ENCODE results near the gene MAPK7. TPM values are rescaled to one million over a fixed set of nuclear protein-coding genes. Genes with fewer than 3 reads are reported as not detected.
A peak's percentile ranks its signal among the peaks of the same experiment; 100 is the strongest.

Gene MAPK7
- total and polyA plus RNA-seq, 2 of the 8 experiments (the other 6 are each of a cell fraction or from before 2014, with no cell fraction given) = 15.2 to 28.1 TPM

DNA sequence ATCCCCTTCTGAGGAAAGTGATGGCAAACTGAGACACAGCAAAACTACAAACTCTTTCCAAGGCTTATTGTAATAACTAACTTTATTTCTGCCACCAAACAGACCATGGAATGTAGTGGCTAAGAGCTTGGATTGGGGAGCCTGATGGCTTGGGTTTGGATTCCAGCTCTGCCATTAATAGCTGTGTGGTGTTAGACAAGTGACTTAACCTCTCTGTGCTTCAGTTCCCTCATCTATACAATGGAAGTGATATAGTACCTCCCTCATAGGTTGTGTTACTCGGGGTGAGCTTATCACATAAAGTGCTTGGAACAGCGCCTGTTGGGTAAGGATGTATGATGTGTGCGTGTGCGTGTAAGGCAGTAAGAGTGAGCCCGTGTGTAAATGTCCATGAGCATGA lies 26.8 kb downstream of the MAPK7 start:
- DNase-seq (ENCODE audit: low read depth in 1 of 2, low spot score in 2 of 2) = no peak
- Histone ChIP-seq H3K9ac (replicated peaks in 1 of 4; ENCODE audit: extremely low read depth in 1 of 4, low read depth in 3 of 4, low read length in 3 of 4) (no peak overlapping the region; a peak in 1 of 7 replicates), H3K27me3 (replicated peaks in 1 of 4; ENCODE audit: control insufficient read depth in 3 of 4, extremely low read depth in 1 of 4, insufficient read depth in 3 of 4, low read length in 3 of 4) (0 out of 7 replicates have a peak, but pooled peaks cover 0 to under 1% (median 0%) of the 10 kb centered on the region in 4 experiments), H3K14ac (ENCODE audit: insufficient read length) (no peak overlapping the region), H4K8ac (ENCODE audit: extremely low read depth, insufficient read depth, low read length) (no peak overlapping the region), H3K23me2 (ENCODE audit: low read depth, low read length) (peaks cover 7% of the 10 kb centered on the region; the same call in 1 of the 2 replicates), H3K4me2 (ENCODE audit: insufficient read depth in 1 of 2, low read depth in 2 of 2, low read length in 2 of 2) (no peak overlapping the region), H3K56ac (replicated peaks; ENCODE audit: insufficient read length, low read depth, low read length) (no peak overlapping the region), H3K9me3 (ENCODE audit: insufficient read depth in 2 of 2, low read depth in 1 of 2, low read length in 1 of 2) (no peaks in the 10 kb centered on the region), H2BK5ac (ENCODE audit: low read depth, low read length) (no peak overlapping the region), H2AFZ (ENCODE audit: low read length) (no peak overlapping the region), H4K91ac (replicated peaks; ENCODE audit: insufficient read length, low read length) (peak overlapping the region; percentile 65), H2BK12ac (ENCODE audit: low read depth, low read length) (peak overlapping the region; percentile 77), H3K79me1 (ENCODE audit: low read depth, low read length) (no peaks in the 10 kb centered on the region), H2AK5ac (ENCODE audit: low read depth, low read length) (peak overlapping the region; percentile 85; the same call in 1 of the 2 replicates), H4K20me1 (replicated peaks in 1 of 2; ENCODE audit: control insufficient read depth in 1 of 2, insufficient read depth in 2 of 2, low read length in 2 of 2) (peaks cover 0 to 1% of the 10 kb centered on the region in 2 experiments), H3K4me1 (replicated peaks in 1 of 4; ENCODE audit: control insufficient read depth in 3 of 4, insufficient read depth in 4 of 4, low read length in 3 of 4) (peaks cover 0 to 2% (median 0%) of the 10 kb centered on the region in 4 experiments; a peak in 1 of 7 replicates), H2BK15ac (ENCODE audit: low read length) (no peak overlapping the region; the same call in 1 of the 2 replicates), H3K27ac (ENCODE audit: low read depth, low read length) (no peak overlapping the region), H3K4ac (replicated peaks; ENCODE audit: insufficient read length, low read depth, low read length) (no peak overlapping the region), H3K23ac (ENCODE audit: insufficient read length) (no peak overlapping the region), H3K4me3 (ENCODE audit: extremely low read depth in 1 of 4, insufficient read depth in 2 of 4, low read depth in 3 of 4, low read length in 4 of 4) (no peak overlapping the region), H3K36me3 (ENCODE audit: control insufficient read depth in 2 of 4, insufficient read depth in 4 of 4, low read length in 3 of 4) (no peaks in the 10 kb centered on the region), H3K79me2 (ENCODE audit: control insufficient read depth in 1 of 2, insufficient read depth in 2 of 2, low read length in 2 of 2) (no peaks in the 10 kb centered on the region), H2BK20ac (ENCODE audit: low read length) (0 out of 2 replicates have a peak overlapping the region, but pooled peaks have one; percentile 13), H3K18ac (ENCODE audit: extremely low read depth, low read length) (no peak overlapping the region), H4K5ac (ENCODE audit: insufficient read length, low read depth, low read length) (no peak overlapping the region), H2BK120ac (replicated peaks; ENCODE audit: low read depth, low read length) (no peak overlapping the region)
- WGBS, 2 experiments (ENCODE audit: extremely low coverage in 1 of 2, insufficient coverage in 1 of 2, insufficient read length in 1 of 2, insufficient replicate concordance in 2 of 2, low coverage in 1 of 2, low lambda C conversion rate in 2 of 2, missing lambda C conversion rate in 1 of 2) = 91% methylated on average over 5 of the region's 5 CpGs; no CpG with 5 or more reads in 1 of the 2 experiments
- ChIA-PET CTCF (ENCODE audit: partially characterized antibody) (interaction anchor here (1.0 kb wide), 1 partner anchor 21 kb away, joined by 3 read pairs; no protein-coding TSS in a partner anchor), POLR2A (ENCODE audit: partially characterized antibody) (no interaction called here)
- TF ChIP-seq PHF8 (conservative IDR thresholded peaks at IDR 0.05; ENCODE audit: low read depth, low read length) (no peak), KDM1A (IDR thresholded peaks at IDR 0.05; ENCODE audit: borderline replicate concordance, low read length) (0 out of 2 replicates have a peak, but pooled peaks have one; percentile 40)
- FAIRE-seq = no peak

All from H1 (cell line).